Transverse colon (tissue), 4 donors: Measurements from ENCODE around the gene PTPN1. TPM values are rescaled to one million over a fixed set of nuclear protein-coding genes. Genes with fewer than 3 reads are reported as not detected.
A peak's percentile ranks its signal among the peaks of the same experiment; 100 is the strongest.

ENCODE experiments used
- DNase-seq: peaks from one replicate; pipeline ENCODE4 v3.0.0-alpha.2; 2019
- H3K27ac ChIP-seq, 4 donors: fragments of 200-600 bp; sonication (generic); 2 replicates each; pipeline ENCODE4 v1.5.1; 2016 to 2018; ENCODE audit warnings: inconsistent platforms in 4 of 4
- H3K27me3 ChIP-seq: fragments of 200-600 bp; sonication (generic); 2 replicates; pipeline ENCODE4 v1.5.1; 2017; ENCODE audit warnings: inconsistent platforms
- H3K36me3 ChIP-seq, 4 donors: fragments of 200-600 bp; sonication (generic); 2 replicates each; pipeline ENCODE4 v1.5.1; 2017 to 2019; ENCODE audit warnings: inconsistent platforms in 4 of 4
- H3K4me1 ChIP-seq, 4 donors: fragments of 200-600 bp; sonication (generic); 2 replicates each; pipeline ENCODE4 v1.5.1; 2017 to 2020; ENCODE audit warnings: inconsistent platforms in 4 of 4
- H3K4me3 ChIP-seq, 4 donors: fragments of 200-600 bp; sonication (generic); 1 replicate in 1 of 4; 2 replicates in 3 of 4; pipeline versions ENCODE4 v1.5.1 to v1.6.1; 2017 to 2019; ENCODE audit warnings: inconsistent platforms in 4 of 4
- H3K9me3 ChIP-seq, 2 donors: fragments of 200-600 bp; sonication (generic); 2 replicates each; pipeline ENCODE4 v1.5.1; 2017 to 2019; ENCODE audit warnings: inconsistent platforms in 2 of 2
- EP300 ChIP-seq: sonication (generic); formaldehyde crosslinking; IDR thresholded peaks from one replicate; pipeline ENCODE4 v1.6.1; 2017; ENCODE audit warnings: antibody characterized with exemption, low read depth
- POLR2A ChIP-seq: fragments of 450-650 bp; IDR thresholded peaks from one replicate; pipeline ENCODE4 v1.6.1; 2016; ENCODE audit warnings: antibody characterized with exemption, mild to moderate bottlenecking, moderate library complexity
- POLR2AphosphoS5 ChIP-seq, 3 donors: sonication (generic); formaldehyde crosslinking; IDR thresholded peaks; one replicate each; pipeline ENCODE4 v1.6.1; 2016; ENCODE audit warnings: antibody characterized with exemption in 3 of 3
- WGBS, 2 donors: methylation state at CpG; one replicate each; pipeline ENCODE4 v1.1.5; 2018; ENCODE audit warnings: low coverage in 1 of 2; 5-methylcytosine and 5-hydroxymethylcytosine counted together
- in situ Hi-C, 4 donors: fragments of 200-750 bp; cut with MboI; loops; one replicate each; pipeline versions ENCODE4 v1.15.0 to v1.15.1; 2017; ENCODE audit warnings: low sequenced_read_pairs in 3 of 4, low pct_ligation_motif_present in 1 of 4, low pct_unique_long_range_greater_than_20kb in 1 of 4
- intact Hi-C: fragments of 100-400 bp; cut with DNase I; formaldehyde crosslinking; loops from one replicate; pipeline ENCODE4 v1.15.1; 2023; ENCODE audit warnings: low total_unique reads
- total RNA-seq, 4 donors: library from RNA; depleted of rRNA; stranded (reverse); fragments of >200 nt; gene quantifications; one replicate each; pipeline ENCODE4 v1.1.0, GENCODE V29; 2016
- TF ChIP-seq, protein P1 (sequence below), 5 experiments: fragments of 200-600 bp in 3 of 5; fragments of 450-650 bp in 2 of 5; sonication (generic) in 3 of 5; IDR thresholded peaks; 1 replicate in 2 of 5; 2 replicates in 3 of 5; pipeline ENCODE4 v1.5.1; 2016 to 2017; ENCODE audit warnings: antibody characterized with exemption in 5 of 5, inconsistent platforms in 3 of 5, mild to moderate bottlenecking in 2 of 5, moderate library complexity in 1 of 5

The PTPN1 gene
- total RNA-seq, result 10 to 100 TPM; 19.3 to 34.8 (median 28.8) TPM

DNA sequence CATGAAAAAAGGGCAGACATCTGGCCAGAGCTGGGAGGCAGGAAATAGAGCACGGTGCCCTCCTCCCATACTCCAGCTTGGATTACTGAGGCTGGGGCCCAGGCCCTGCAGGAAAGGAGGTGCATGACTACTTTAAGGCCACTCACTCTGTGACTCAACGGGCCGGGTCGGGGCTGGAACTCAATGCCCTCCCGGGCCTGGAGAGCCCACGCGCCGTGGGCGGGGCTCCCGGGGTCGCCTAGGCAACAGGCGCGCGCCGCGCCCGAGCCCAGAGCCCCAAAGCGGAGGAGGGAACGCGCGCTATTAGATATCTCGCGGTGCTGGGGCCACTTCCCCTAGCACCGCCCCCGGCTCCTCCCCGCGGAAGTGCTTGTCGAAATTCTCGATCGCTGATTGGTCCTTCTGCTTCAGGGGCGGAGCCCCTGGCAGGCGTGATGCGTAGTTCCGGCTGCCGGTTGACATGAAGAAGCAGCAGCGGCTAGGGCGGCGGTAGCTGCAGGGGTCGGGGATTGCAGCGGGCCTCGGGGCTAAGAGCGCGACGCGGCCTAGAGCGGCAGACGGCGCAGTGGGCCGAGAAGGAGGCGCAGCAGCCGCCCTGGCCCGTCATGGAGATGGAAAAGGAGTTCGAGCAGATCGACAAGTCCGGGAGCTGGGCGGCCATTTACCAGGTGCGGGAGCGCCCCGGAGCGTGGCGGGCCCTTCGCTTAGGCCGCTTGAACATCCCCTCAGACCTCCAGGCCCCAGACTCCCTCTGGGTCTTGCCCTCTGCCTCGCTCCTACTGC is at the start of gene PTPN1:
Gene PTPN1, plus strand, starts transcription at position 461 of the 783 bp plus-strand sequence. Its CDS starts 145 bp downstream, at position 606.
- peak within 1 kb of the TSS; percentile 91 to 96 (median 93) for H3K27ac ChIP-seq
- peaks cover 26 to 48% (median 44%) of the 10 kb centered on the region in 4 donors for H3K4me1 ChIP-seq
- in situ Hi-C loops, result loop anchor here in 2 of 4 donors (5.0 to 10.0 kb wide), 2 partner anchors 45 to 67 kb away; no protein-coding TSS in a partner anchor
- H3K9me3 ChIP-seq, result no peaks in the 10 kb centered on the region
- peak; percentile 99 for DNase-seq
- H3K27me3 ChIP-seq, result no peaks in the 10 kb centered on the region
- peak within 1 kb of the TSS; percentile 91 to 96 (median 94) for H3K4me3 ChIP-seq
- TF ChIP-seq POLR2A (peak; percentile 99), POLR2AphosphoS5 (IDR thresholded peaks at IDR 0.05) (peak; percentile 100), EP300 (no peak)
- TF ChIP-seq, protein P1, sequence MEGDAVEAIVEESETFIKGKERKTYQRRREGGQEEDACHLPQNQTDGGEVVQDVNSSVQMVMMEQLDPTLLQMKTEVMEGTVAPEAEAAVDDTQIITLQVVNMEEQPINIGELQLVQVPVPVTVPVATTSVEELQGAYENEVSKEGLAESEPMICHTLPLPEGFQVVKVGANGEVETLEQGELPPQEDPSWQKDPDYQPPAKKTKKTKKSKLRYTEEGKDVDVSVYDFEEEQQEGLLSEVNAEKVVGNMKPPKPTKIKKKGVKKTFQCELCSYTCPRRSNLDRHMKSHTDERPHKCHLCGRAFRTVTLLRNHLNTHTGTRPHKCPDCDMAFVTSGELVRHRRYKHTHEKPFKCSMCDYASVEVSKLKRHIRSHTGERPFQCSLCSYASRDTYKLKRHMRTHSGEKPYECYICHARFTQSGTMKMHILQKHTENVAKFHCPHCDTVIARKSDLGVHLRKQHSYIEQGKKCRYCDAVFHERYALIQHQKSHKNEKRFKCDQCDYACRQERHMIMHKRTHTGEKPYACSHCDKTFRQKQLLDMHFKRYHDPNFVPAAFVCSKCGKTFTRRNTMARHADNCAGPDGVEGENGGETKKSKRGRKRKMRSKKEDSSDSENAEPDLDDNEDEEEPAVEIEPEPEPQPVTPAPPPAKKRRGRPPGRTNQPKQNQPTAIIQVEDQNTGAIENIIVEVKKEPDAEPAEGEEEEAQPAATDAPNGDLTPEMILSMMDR (IDR thresholded peaks at IDR 0.05), result peak; percentile 2 to 45 (median 23)
- intact Hi-C loops, result no loop called here
- no peaks in the 10 kb centered on the region for H3K36me3 ChIP-seq
- 0% methylated on average over 53 of the region's 64 CpGs; no CpG with 5 or more reads in 1 of the 2 donors for WGBS, 2 donors

DNA sequence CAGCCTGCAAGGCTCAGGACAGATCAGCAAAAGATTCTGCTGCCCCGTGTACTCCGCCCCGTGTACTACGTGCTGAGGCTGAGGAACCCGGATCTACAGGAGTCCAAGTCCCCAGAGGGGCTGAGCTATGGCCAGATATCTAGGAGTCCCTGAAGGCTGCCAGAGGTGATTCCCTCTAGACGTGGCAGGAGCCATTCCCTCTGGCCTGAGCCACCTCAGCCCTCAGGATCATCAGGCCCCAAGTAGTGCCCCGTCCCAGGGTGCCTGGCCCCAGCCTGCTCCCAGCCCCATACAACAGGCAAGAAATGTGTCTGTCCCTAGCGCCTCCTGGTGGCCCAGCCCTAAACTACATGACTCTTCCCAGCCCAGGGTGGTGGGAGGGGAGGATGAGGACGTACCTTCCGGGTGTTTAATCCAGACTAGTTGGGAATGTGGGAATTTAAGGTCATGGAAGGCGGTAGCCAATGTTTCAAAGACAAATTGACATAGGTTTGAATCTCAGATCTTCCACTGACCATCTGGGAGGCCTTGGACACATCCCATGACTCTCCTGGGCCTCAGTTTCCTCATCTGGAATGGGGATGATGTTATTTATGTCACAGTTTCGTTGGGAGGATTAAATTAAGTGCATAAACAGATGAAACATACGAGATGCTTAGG is 49.4 kb upstream of the PTPN1 start:
- Histone ChIP-seq H3K4me1 (peaks cover 4 to 18% (median 16%) of the 10 kb centered on the region in 4 donors), H3K27me3 (no peaks in the 10 kb centered on the region), H3K27ac (peak overlapping the region; percentile 58 to 73 (median 66)), H3K9me3 (no peaks in the 10 kb centered on the region), H3K4me3 (no peak overlapping the region), H3K36me3 (no peaks in the 10 kb centered on the region)
- peak in 2 of 3 donors; percentile 23 to 54 for TF ChIP-seq POLR2AphosphoS5 (IDR thresholded peaks at IDR 0.05)
- TF ChIP-seq, protein P1 (IDR thresholded peaks at IDR 0.05), result peak; percentile 88 to 99 (median 95)
- no peak for TF ChIP-seq POLR2A
- DNase-seq, result peak; percentile 92
- in situ Hi-C loops (loop anchor here (5.0 to 25.0 kb wide), 2 partner anchors 173 to 273 kb away; no protein-coding TSS in a partner anchor), intact Hi-C loops (loop anchor here (2.0 kb wide), 1 partner anchor 270 kb away; the partner anchor contains the start of gene CEBPB)
- 10 to 21% methylated on average over 2 to 13 of the region's 13 CpGs for WGBS, 2 donors

DNA sequence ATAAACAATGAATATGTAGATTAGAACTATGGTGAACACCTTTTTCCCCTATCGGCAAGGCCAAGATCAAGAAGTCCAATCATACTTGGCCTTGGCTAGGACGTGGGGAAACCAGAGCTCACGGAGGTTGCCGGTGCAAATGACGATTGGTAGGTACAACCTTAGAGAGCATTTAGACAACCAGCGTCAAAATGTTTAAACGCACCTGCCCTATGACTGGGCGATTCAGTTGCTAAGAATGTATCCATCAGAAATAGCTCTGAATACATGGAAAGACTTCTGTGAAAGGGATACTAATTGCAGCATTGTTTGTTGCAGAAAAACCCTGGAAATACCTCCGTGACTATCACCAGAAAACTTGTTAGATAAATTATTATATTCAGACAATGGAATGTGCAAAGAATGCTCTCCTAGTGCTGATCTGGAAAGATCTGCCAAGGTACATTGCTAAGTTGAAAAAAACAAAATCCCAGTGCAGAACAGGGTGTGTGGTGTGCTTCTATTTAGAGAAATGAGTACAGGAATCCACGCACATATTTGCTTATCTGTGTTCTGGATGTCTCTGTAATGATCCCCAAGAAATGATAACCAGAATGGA is 48.0 kb upstream of the PTPN1 start:
- Histone ChIP-seq H3K27ac (no peak overlapping the region), H3K4me3 (no peak overlapping the region), H3K36me3 (no peaks in the 10 kb centered on the region), H3K4me1 (peaks cover 4 to 16% (median 14%) of the 10 kb centered on the region in 4 donors), H3K27me3 (no peaks in the 10 kb centered on the region), H3K9me3 (no peaks in the 10 kb centered on the region)
- in situ Hi-C loops (loop anchor here (5.0 to 25.0 kb wide), 2 partner anchors 175 to 275 kb away; no protein-coding TSS in a partner anchor), intact Hi-C loops (no loop called here)
- no peak for TF ChIP-seq POLR2AphosphoS5 (IDR thresholded peaks at IDR 0.05)
- TF ChIP-seq, protein P1 (IDR thresholded peaks at IDR 0.05), result no peak
- TF ChIP-seq EP300, result no peak
- WGBS, 2 donors, result 71 to 82% methylated on average over 4 to 10 of the region's 10 CpGs
- DNase-seq, result no peak
